GM18505 (cell line): Measurements from ENCODE around the gene GDNF.
"Not testable (repeated sequence)": the region's sequence is repeated elsewhere in the genome, so short reads cannot be mapped to it uniquely, and the experiment has no call there.

Experiments used
- ATAC-seq: cut with Tn5 transposase; IDR thresholded peaks from one replicate; pipeline ENCODE4 v1.9.1; 2021; ENCODE audit not compliant: unreplicated experiment
- POLR2A ChIP-seq: IDR thresholded peaks from 4 replicates; pipeline ENCODE4 v1.6.1; 2011; ENCODE audit warnings: borderline replicate concordance; ENCODE audit not compliant: insufficient read depth, insufficient read length; ENCODE audit errors: extremely low read depth

The GDNF gene

GRCh38 chr5:37803487-37803886 lies 36.4 kb downstream of the GDNF start:
- no peak for TF ChIP-seq POLR2A
- no peak for ATAC-seq

- ATAC-seq = no peak
- no peak for TF ChIP-seq POLR2A
Observed at GRCh38 chr5:37801521-37801920, 38.3 kb downstream of the GDNF start.

GRCh38 chr5:37799865-37800421 lies 39.9 kb downstream of the GDNF start:
- no peak for ATAC-seq
- no peak for TF ChIP-seq POLR2A

DNA sequence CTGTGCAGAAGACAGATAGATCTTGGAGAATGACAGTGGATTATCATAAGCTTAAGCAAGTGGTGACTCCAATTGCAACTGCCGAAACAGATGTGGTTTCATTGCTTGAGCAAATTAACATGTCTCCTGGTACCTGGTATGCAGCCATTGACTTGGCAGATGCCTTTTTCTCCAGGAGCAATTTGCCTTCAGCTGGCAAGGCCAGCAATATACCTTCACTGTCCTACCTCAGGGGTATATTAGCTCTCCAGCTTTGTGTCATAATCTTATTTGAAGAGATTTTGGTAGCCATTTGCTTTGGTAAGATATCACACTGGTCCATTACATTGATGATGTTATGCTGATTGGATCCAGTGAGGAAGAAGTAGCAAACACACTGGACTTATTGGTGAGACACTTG lies 43.4 kb downstream of the GDNF start:
- not testable (repeated sequence) for ATAC-seq

- ATAC-seq = not testable (repeated sequence)
Observed at GRCh38 chr5:37795292-37795691, 44.5 kb downstream of the GDNF start.

DNA sequence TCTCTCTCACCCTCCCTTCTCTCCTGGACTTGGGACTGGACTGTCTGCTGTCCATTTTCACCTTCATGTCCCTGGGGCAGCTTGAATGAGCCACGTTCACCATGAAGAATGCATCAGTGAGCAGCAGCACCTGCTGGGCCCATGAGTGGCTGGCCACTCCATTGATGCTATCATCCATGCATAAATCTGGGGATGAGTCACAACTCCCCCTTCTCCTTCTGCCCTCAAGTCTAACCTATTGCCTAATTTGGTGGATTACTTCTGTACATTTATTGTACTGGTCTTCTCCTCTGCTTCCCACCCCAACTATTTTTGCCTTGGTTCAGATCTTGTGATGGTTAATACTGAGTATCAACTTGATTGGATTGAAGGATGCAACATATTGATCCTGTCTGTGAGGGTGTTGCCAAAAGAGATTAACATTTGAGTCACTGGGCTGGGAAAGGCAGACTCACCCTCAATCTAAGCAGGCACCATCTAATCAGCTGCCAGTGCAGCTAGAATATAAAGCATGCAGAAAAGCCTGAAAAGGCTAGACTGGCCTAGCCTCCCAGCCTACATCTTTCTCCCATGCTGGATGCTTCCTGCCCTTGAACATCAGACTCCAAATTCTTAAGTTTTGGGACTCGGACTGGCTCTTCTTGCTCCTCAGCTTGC lies 46.7 kb downstream of the GDNF start:
- ATAC-seq = no peak
- no peak for TF ChIP-seq POLR2A

DNA sequence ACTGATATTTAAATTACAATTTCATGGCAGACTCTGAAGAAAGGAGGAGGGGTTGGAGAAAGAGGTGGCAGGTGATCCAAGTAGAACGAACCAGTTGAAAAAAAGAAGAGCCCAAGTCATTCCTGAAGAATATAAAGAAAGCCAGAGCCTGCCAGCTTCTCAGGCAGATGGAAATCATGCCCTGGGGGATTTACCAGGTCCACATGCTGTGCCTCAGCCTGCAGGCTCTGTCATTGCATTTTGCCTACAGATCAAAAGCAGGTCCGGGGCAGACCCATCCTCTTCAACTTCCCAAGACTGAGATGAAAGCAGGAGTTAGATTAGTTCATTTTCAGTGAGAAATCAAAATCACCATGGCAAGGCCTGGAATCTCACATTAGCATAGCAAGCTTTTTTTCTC lies 48.5 kb downstream of the GDNF start:
- no peak for TF ChIP-seq POLR2A
- no peak for ATAC-seq

DNA sequence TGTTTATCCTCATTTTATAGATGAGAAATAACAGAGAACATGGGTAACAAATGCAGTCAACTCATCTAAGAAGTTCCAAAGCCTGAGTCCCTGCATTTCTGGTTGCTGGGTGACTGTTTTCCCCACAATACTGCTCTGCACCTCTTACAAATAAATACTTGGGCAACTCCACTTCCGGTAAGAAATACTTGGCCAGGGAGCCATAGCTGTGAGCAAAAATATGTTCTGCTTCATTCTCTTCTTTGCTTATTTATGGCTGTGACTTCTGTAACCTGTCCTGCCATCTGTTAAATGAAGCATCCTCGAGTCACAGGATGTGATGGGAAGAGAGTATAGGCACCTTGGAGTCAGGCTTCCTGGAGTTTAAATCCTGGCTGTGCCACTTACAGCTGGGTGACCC lies 49.9 kb downstream of the GDNF start:
- TF ChIP-seq POLR2A = no peak
- no peak for ATAC-seq

GRCh38 chr5:37787742-37788141 lies 52.1 kb downstream of the GDNF start:
- ATAC-seq = no peak
- no peak for TF ChIP-seq POLR2A

- no peak for TF ChIP-seq POLR2A
- no peak for ATAC-seq
Observed at GRCh38 chr5:37786862-37787519, 52.9 kb downstream of the GDNF start.

DNA sequence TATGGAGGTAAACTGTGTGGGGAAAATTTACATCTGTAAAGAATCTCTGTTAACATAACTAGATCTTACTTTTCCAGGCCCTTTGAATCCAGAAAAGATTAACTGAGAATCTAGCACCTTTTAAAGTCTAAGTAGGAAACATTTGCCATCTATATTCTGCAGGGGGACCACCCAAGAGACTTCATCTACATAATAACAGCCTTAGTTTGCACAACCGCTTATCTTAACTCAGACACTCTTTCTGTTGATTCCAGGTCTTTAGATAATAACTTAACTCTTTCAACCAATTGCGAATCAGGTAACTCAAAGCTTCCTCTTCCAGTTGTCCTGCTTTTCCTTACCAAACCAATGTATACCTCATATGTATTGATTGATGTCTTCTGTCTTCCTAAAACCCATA lies 53.4 kb downstream of the GDNF start:
- TF ChIP-seq POLR2A = no peak
- no peak for ATAC-seq

GRCh38 chr5:37781409-37781808 lies 58.4 kb downstream of the GDNF start:
- ATAC-seq = not testable (repeated sequence)

DNA sequence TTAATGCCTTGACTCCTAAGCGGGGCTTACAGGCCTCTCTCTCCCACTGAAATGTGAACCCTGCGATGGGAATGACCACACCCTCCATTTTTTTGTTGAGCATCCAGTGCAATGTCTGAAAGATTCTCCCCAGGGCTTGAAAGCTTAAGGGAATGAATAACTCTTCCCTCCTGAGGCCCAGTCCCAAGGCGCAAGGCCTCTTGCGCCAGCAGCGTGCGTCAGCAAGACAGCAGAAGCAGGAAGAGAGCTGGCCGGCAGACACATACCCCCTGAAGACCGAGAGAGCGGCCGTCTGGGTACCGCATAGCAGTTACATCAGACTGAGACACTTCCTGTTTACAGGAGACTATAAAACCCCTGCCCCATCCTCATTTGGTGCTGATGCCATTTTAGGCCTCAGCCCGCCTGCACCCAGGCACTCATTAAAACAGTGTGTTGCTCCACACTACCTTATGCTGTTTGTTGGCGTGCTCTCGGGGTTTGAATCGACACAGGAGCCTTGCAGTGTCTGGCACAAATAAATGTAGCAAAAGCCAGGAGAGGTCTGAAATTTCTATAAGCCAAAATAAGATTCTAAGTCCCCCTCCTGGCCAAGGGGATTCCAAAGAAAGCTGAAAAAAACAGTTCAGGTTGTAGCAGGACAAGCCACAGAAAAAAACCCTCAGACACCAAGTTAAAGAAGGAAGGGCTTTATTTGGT lies 62.3 kb downstream of the GDNF start:
- TF ChIP-seq POLR2A = no peak
- ATAC-seq = no peak

- TF ChIP-seq POLR2A = no peak
- no peak for ATAC-seq
Observed at GRCh38 chr5:37776826-37777225, 63.0 kb downstream of the GDNF start.
